Left ventricle myocardium superior (tissue), 1 donor: Measurements from ENCODE around the gene ASPSCR1. TPM values are rescaled to one million over a fixed set of nuclear protein-coding genes. Genes with fewer than 3 reads are reported as not detected.

Experiments used
- ATAC-seq: fragments of 200-7000 bp; cut with Tn5 transposase; one replicate; pipeline ENCODE4 v1.9.1; 2020; ENCODE audit warnings: mild to moderate bottlenecking, moderate library complexity
- DNase-seq: peaks from one replicate; pipeline ENCODE4 v3.0.0-alpha.2; 2020
- intact Hi-C: fragments of 100-400 bp; cut with micrococcal nuclease; formaldehyde crosslinking; loops from one replicate; pipeline ENCODE4 v1.11.0; 2022
- total RNA-seq: library from RNA; stranded (reverse); fragmentation: NEBNext Ultra II Directional; extraction: Animal tissue kit (Norgen Biotek cat#: 25700); gene quantifications from one replicate; pipeline ENCODE4 v1.2.1, GENCODE V29; 2021
- donor health status: DM: no; HTN: yes; CAD: no; lungs with severe emphysema.

ASPSCR1 gene
- total RNA-seq, 1 donor from 2014 or later: 25.4 TPM

- no peak for DNase-seq
- no peak for ATAC-seq
- intact Hi-C loops: no loop called here
These were observed 40.9 kb downstream of the ASPSCR1 start for GRCh38 chr17:82018152-82018988.

- intact Hi-C loops: no loop called here
- ATAC-seq (no peak), DNase-seq (no peak)
These were observed 41.7 kb downstream of the ASPSCR1 start for GRCh38 chr17:82018989-82019689.

GRCh38 chr17:82019690-82020571 is 42.5 kb downstream of the ASPSCR1 start:
- intact Hi-C loops: loop anchor here (10.0 kb wide), 1 partner anchor 65 kb away; no protein-coding TSS in a partner anchor

GRCh38 chr17:82020572-82021106 is 43.2 kb downstream of the ASPSCR1 start:
- no peak for DNase-seq
- intact Hi-C loops: loop anchor here (10.0 kb wide), 1 partner anchor 66 kb away; no protein-coding TSS in a partner anchor
- ATAC-seq: no peak

More at GRCh38 chr17:82019690-82020571, 42.5 kb downstream of the ASPSCR1 start:
- ATAC-seq: no peak
- peak; percentile 75 for DNase-seq

GRCh38 chr17:82021107-82021899 is 43.9 kb downstream of the ASPSCR1 start:
- DNase-seq (peak; percentile 86), ATAC-seq (peak; percentile 31)
- intact Hi-C loops: loop anchor here (10.0 kb wide), 1 partner anchor 67 kb away; no protein-coding TSS in a partner anchor

- ATAC-seq (no peak), DNase-seq (no peak)
- intact Hi-C loops: loop anchor here (10.0 kb wide), 1 partner anchor 67 kb away; no protein-coding TSS in a partner anchor
These were observed 44.5 kb downstream of the ASPSCR1 start for GRCh38 chr17:82021900-82022309.

- no peak for DNase-seq
- intact Hi-C loops: loop anchor here (10.0 kb wide), 1 partner anchor 68 kb away; no protein-coding TSS in a partner anchor
- no peak for ATAC-seq
These were observed 45.0 kb downstream of the ASPSCR1 start, which contains the start of gene CENPX for GRCh38 chr17:82022310-82022980. Gene CENPX, minus strand, starts transcription at chr17:82022878. Its CDS starts 17 bp downstream, at chr17:82022861.

- intact Hi-C loops: loop anchor here (10.0 kb wide), 1 partner anchor 68 kb away; no protein-coding TSS in a partner anchor
- peak; percentile 94 for ATAC-seq
These were observed 45.6 kb downstream of the ASPSCR1 start, which contains the start of gene LRRC45 for GRCh38 chr17:82022981-82023446. Gene LRRC45, plus strand, starts transcription at chr17:82023305. Its CDS starts 339 bp downstream, at chr17:82023644.

GRCh38 chr17:82023447-82024241 is 46.2 kb downstream of the ASPSCR1 start:
- no peak for DNase-seq
- peak; percentile 0 for ATAC-seq
- intact Hi-C loops: loop anchor here (10.0 kb wide), 1 partner anchor 69 kb away; no protein-coding TSS in a partner anchor

More at GRCh38 chr17:82022981-82023446, 45.6 kb downstream of the ASPSCR1 start, which contains the start of gene LRRC45:
- peak; percentile 100 for DNase-seq

- DNase-seq (no peak), ATAC-seq (no peak)
- intact Hi-C loops: loop anchor here (10.0 kb wide), 1 partner anchor 70 kb away; no protein-coding TSS in a partner anchor
These were observed 47.4 kb downstream of the ASPSCR1 start for GRCh38 chr17:82024859-82025258.

GRCh38 chr17:82025401-82026107 is 48.1 kb downstream of the ASPSCR1 start:
- DNase-seq: no peak
- intact Hi-C loops: loop anchor here (10.0 kb wide), 1 partner anchor 71 kb away; no protein-coding TSS in a partner anchor
- ATAC-seq: no peak

- ATAC-seq (no peak), DNase-seq (no peak)
- intact Hi-C loops: loop anchor here (10.0 kb wide), 1 partner anchor 73 kb away; no protein-coding TSS in a partner anchor
These were observed 50.8 kb downstream of the ASPSCR1 start for GRCh38 chr17:82028246-82028645.

- ATAC-seq (no peak), DNase-seq (no peak)
- intact Hi-C loops: loop anchor here (10.0 kb wide), 1 partner anchor 74 kb away; no protein-coding TSS in a partner anchor
These were observed 51.5 kb downstream of the ASPSCR1 start for GRCh38 chr17:82028966-82029365.

GRCh38 chr17:82029391-82029790 is 52.0 kb downstream of the ASPSCR1 start:
- DNase-seq: peak; percentile 83
- intact Hi-C loops: loop anchor here (10.0 kb wide), 1 partner anchor 75 kb away; no protein-coding TSS in a partner anchor
- peak; percentile 51 for ATAC-seq

GRCh38 chr17:82029990-82030469 is 52.6 kb downstream of the ASPSCR1 start:
- peak; percentile 4 for ATAC-seq
- no peak for DNase-seq
- intact Hi-C loops: loop anchor here (10.0 kb wide), 1 partner anchor 75 kb away; no protein-coding TSS in a partner anchor
